Erythroblast (primary cell): ENCODE data around the gene CD300C.

Source experiments
- GATA1 ChIP-seq: IDR thresholded peaks from 2 replicates; pipeline ENCODE4 v1.6.1; 2011; ENCODE audit warnings: low read depth, mild to moderate bottlenecking, control low read depth, low read length, moderate library complexity
- POLR2A ChIP-seq: IDR thresholded peaks from 2 replicates; pipeline ENCODE4 v1.6.1; 2011; ENCODE audit warnings: mild to moderate bottlenecking, low read length

DNA sequence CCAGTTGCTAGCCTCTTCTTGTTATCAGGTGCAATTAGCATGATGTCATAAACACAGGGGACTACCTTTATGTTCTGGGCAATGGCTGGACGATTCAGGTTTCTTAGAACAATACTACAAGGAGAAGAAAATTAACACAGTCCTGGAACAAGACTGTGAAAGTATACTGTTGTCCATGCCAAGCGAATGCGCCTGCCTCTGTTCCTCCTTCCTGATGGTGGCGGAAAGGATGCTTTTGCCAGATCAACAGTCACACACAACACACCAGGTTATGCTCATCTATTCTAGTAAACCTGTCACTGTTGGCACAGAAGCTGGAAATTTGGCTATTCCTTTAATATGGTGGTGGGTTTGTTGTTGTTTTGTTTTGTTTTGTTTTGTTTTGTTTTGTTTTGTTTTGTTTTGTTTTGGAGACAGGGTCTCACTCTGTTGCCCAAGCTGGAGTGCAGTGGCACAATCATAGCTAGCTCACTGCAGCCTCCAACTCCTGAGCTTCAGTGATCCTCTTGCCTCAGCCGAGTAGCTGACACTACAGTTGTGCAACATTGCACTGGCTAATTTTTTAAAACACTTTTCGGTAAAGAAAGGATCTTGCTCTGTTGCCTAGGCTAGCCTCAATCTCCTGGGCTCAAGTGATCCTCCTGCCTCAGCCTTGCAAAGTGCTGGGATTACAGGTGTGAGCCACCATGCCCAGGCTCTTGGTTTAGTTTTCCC, 49.3 kb upstream of the CD300C start:
- no peak for TF ChIP-seq POLR2A
- no peak for TF ChIP-seq GATA1
